ENCODE results near the gene ELOF1. TPM values are rescaled to one million over a fixed set of nuclear protein-coding genes. Genes with fewer than 3 reads are reported as not detected.
"Not testable (repeated sequence)": the region's sequence is repeated elsewhere in the genome, so short reads cannot be mapped to it uniquely, and the experiment has no call there.

Gene ELOF1
- total RNA-seq, 1 experiment from 2014 or later: 111 TPM

DNA sequence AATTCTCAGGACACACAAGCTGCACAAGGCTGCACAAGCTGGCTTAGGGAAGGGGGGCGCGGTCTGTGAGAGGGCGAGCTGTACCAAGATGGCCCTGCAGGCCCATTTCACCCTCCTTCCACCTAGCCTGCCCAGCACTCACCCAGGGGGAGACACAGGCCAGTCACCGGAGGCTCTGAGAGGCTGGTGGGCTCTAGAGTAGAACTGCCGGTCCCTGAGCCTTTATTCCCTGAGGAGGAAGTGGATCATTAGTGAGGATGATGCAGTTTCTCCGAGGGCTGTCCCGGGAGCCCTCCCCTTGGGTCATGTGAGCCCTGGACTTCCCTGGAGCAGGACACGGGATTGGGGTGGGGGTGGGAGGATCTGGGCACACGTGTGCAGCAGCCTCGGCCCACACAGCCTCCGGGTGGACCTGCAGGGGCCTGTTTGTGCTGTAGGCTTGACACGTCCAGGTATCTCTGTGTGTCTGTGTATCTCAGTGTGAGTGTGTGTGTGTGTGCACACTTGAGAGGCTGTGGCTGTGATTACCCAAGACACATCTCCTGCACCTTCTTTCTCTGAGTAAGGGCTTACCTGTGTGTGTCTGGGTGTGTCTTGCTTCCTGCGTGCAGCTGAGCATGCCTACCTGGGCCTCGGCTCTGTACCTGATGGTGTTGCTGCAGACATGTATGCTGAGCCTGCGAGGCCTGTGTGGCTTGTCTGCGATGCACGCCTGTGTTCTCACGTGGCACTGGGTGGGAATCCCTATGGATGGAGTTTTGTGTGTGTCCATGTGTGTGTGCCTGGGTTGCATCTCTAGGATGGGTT, 18.6 kb upstream of the ELOF1 start, which contains the start of gene ACP5:
Gene ACP5 (minus strand): TSS at position 195 of the 807 bp plus-strand sequence. CDS start 328 bp downstream, outside the sequence.
- no peak within 1 kb of the TSS for H3K4me3 ChIP-seq
- H3K9me3 ChIP-seq: no peaks in the 10 kb centered on the region
- no peak for DNase-seq

GRCh38 chr19:11576227-11576626, 17.2 kb upstream of the ELOF1 start:
- no peaks in the 10 kb centered on the region for H3K36me3 ChIP-seq
- DNase-seq: no peak
- no peaks in the 10 kb centered on the region for H3K9me3 ChIP-seq
- H3K4me3 ChIP-seq: no peak overlapping the region
- no peaks in the 10 kb centered on the region for H3K27me3 ChIP-seq

More for the DNA sequence above, 18.6 kb upstream of the ELOF1 start, which contains the start of gene ACP5:
- Histone ChIP-seq H3K27me3 (no peaks in the 10 kb centered on the region), H3K36me3 (no peaks in the 10 kb centered on the region)

- no peaks in the 10 kb centered on the region for H3K9me3 ChIP-seq
- no peak for DNase-seq
- H3K4me3 ChIP-seq: no peak overlapping the region
- H3K27me3 ChIP-seq: no peaks in the 10 kb centered on the region
- H3K36me3 ChIP-seq: no peaks in the 10 kb centered on the region
Measured at GRCh38 chr19:11574689-11575088, 15.7 kb upstream of the ELOF1 start.

GRCh38 chr19:11573763-11574162, 14.7 kb upstream of the ELOF1 start:
- H3K9me3 ChIP-seq, H3K4me3 ChIP-seq, DNase-seq, H3K36me3 ChIP-seq, H3K27me3 ChIP-seq: not testable (repeated sequence)

DNA sequence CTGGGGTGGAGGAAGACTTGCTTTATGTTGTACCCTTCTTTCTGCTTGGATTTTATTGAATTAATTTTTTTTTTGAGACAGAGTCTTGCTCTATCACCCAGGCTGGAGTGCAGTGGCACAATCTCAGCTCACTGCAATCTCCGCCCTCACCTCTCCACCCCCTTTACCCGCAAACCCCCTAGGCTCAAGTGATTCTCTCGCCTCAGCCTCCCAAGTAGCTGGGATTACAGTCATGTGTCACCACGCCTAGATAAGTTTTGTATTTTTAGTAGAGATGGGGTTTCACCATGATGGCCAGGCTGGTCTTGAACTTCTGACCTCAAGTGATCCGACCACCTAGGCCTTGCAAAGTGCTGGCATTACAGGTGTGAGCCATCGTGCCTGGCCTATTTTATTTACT, 14.3 kb upstream of the ELOF1 start:
- not testable (repeated sequence) for H3K9me3 ChIP-seq, H3K27me3 ChIP-seq, H3K4me3 ChIP-seq, H3K36me3 ChIP-seq, DNase-seq

DNA sequence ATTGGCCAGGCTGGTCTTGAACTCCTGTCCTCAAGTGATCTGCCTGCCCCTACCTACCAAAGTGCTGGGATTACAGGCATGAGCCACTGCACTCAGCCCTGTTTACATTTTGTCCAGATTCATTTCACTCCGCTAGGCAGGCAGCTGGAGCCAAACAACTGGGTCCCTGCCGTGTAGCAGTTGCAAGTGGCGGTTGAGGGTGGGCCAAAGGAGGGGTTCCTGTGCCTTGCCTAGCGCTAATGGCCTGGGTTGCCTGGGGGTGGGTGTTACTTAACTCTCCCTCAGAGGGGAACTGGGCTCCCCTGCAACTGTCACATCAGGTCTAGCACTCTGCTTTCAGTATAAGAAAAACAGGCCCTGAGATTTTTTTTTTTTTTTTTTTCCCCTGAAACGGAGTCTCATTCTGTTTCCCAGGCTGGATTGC, 11.0 kb upstream of the ELOF1 start:
- no peak for DNase-seq
- Histone ChIP-seq H3K27me3 (no peaks in the 10 kb centered on the region), H3K9me3 (no peaks in the 10 kb centered on the region), H3K36me3 (no peaks in the 10 kb centered on the region), H3K4me3 (no peak overlapping the region)

GRCh38 chr19:11566164-11566563, 7.1 kb upstream of the ELOF1 start:
- Histone ChIP-seq H3K27me3 (no peaks in the 10 kb centered on the region), H3K4me3 (no peak overlapping the region), H3K9me3 (no peaks in the 10 kb centered on the region), H3K36me3 (no peaks in the 10 kb centered on the region)
- DNase-seq: no peak

DNA sequence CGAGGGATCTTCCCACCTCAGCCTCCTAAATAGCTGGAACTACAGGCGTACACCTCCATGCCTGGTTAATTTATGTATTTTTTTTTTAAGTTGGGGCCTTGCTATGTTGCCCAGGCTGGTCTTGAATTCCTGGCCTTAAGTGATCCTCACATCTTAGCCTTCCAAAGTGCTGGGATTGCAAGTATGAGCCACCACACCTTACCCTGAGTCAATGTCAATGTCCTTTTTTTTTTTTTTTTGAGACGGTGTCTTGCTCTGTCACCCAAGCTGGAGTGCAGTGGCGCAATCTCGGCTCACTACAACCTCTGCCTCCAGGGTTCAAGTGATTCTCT, 6.6 kb upstream of the ELOF1 start:
- not testable (repeated sequence) for H3K27me3 ChIP-seq, H3K9me3 ChIP-seq, H3K36me3 ChIP-seq, DNase-seq, H3K4me3 ChIP-seq

DNA sequence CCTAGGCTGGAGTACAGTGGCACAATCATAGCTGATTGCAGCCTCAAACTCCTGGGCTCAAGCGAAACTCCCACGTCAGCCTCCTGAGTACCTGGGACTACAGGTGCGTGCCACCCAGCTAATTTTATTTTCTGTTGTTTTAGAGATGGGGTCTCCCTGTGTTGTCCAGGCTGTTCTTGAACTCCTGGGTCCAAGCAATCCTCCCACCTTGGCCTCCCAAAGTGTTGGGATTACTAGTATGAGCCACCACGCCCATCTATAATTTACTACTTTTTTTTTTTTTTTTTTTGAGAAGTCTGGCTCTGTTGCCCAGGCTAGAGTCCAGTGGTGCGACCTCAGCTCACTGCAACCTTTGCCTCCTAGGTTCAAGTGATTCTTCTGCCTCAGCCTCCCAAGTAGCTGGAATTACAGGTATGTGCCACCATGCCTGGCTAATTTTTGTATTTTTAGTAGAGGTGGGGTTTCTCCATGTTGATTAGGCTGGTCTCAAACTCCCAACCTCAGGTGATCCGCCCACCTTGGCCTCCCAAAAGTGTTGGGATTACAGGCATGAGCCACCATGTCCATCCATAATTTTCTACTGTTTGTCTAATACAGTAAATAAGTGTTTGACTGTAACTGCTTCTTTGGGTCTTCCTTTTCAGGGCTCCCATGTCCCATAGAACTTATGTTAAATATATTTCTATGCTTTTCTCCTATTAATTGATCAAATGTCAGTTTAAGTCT, 5.2 kb upstream of the ELOF1 start:
- not testable (repeated sequence) for H3K27me3 ChIP-seq, DNase-seq, H3K36me3 ChIP-seq, H3K4me3 ChIP-seq, H3K9me3 ChIP-seq

DNA sequence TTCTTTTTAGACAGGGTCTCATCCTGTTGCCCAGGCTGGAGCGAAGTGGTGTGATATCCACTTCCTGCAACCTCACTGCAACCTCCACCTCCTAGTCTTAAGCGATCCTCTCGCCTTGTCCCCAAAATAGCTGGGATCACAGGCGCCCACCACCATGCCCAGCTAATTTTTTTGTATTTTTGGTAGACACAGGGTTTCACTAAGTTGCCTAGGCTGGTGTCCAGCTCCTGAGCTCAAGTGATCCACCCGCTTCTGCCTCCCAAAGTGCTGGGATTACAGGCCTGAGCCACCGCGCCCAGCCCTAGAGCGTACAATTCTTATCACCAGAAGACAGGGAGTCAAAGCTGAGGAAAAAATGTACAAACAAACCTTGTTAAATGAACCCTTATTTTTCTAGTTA, 4.5 kb upstream of the ELOF1 start:
- no peaks in the 10 kb centered on the region for H3K9me3 ChIP-seq
- no peaks in the 10 kb centered on the region for H3K36me3 ChIP-seq
- no peak overlapping the region for H3K4me3 ChIP-seq
- DNase-seq: no peak
- no peaks in the 10 kb centered on the region for H3K27me3 ChIP-seq

DNA sequence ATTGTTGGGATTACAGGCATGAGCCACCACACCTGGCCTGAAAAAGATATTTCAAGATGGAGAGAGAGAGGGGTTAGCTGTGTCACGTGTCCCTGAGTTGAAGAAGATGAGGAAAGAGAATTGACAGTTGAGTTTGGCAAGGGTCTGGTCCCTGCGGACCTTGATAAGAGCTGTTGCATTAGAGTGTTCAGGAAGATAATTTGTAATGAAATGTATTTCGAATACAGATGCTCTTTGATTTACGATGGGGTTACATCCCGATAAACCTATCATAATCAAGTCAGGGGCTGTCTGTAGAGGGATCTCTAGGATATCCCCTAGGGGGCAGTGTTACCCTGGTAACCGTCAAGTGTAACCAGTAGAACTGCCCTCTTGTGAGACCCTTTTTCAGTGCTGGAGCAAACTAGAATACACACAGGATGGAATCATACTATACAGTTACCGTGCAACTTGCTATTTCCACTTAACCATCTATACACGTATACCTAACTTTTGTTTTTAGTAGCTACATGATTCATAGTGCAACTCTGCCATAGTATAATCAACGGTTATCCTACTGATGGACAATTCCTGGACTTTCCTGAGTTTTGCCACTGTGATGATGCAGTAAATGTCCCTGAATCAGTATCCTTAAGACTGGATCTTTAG, 1.5 kb upstream of the ELOF1 start:
- Histone ChIP-seq H3K4me3 (no peak overlapping the region; the same call in 1 of the 2 replicates), H3K9me3 (no peaks in the 10 kb centered on the region), H3K27me3 (no peaks in the 10 kb centered on the region), H3K36me3 (peaks cover 16% of the 10 kb centered on the region)
- peak; percentile 65 for DNase-seq

- DNase-seq: no peak
- H3K36me3 ChIP-seq: peaks cover 48% of the 10 kb centered on the region
- H3K27me3 ChIP-seq: no peaks in the 10 kb centered on the region
- H3K4me3 ChIP-seq: no peak overlapping the region
- no peaks in the 10 kb centered on the region for H3K9me3 ChIP-seq
Measured at GRCh38 chr19:11556634-11557420, 2.2 kb downstream of the ELOF1 start.

GRCh38 chr19:11555246-11555645, 3.8 kb downstream of the ELOF1 start:
- Histone ChIP-seq H3K9me3 (no peaks in the 10 kb centered on the region), H3K27me3 (no peaks in the 10 kb centered on the region), H3K36me3 (peaks cover 49% of the 10 kb centered on the region), H3K4me3 (no peak overlapping the region)
- DNase-seq: no peak

GRCh38 chr19:11554160-11554559, 4.9 kb downstream of the ELOF1 start:
- Histone ChIP-seq H3K9me3 (no peaks in the 10 kb centered on the region), H3K4me3 (no peak overlapping the region), H3K36me3 (peaks cover 49% of the 10 kb centered on the region), H3K27me3 (no peaks in the 10 kb centered on the region)
- DNase-seq: no peak

- Histone ChIP-seq H3K4me3 (no peak overlapping the region), H3K36me3 (peaks cover 49% of the 10 kb centered on the region), H3K27me3 (no peaks in the 10 kb centered on the region), H3K9me3 (no peaks in the 10 kb centered on the region)
- no peak for DNase-seq
Measured at GRCh38 chr19:11552666-11553372, 6.2 kb downstream of the ELOF1 start.

GRCh38 chr19:11551603-11552235, 7.3 kb downstream of the ELOF1 start:
- no peaks in the 10 kb centered on the region for H3K27me3 ChIP-seq
- DNase-seq: peak; percentile 37

More at GRCh38 chr19:11551603-11552235, 7.3 kb downstream of the ELOF1 start:
- no peaks in the 10 kb centered on the region for H3K9me3 ChIP-seq
- H3K4me3 ChIP-seq: no peak overlapping the region
- peaks cover 43% of the 10 kb centered on the region for H3K36me3 ChIP-seq

Measured in MG63 (cell line).